Epidermal melanocyte (primary cell): ENCODE measurements around the gene PARS2.
"Not testable (repeated sequence)": the region's sequence is repeated elsewhere in the genome, so short reads cannot be mapped to it uniquely, and the experiment has no call there.

Experiments
- DNase-seq: peaks from one replicate; pipeline ENCODE4 v3.0.0; 2011; ENCODE audit warnings: low spot score; ENCODE audit not compliant: insufficient read length

PARS2 gene

GRCh38 chr1:54775828-54776721 is 11.8 kb upstream of the PARS2 start:
- DNase-seq: not testable (repeated sequence)

DNA sequence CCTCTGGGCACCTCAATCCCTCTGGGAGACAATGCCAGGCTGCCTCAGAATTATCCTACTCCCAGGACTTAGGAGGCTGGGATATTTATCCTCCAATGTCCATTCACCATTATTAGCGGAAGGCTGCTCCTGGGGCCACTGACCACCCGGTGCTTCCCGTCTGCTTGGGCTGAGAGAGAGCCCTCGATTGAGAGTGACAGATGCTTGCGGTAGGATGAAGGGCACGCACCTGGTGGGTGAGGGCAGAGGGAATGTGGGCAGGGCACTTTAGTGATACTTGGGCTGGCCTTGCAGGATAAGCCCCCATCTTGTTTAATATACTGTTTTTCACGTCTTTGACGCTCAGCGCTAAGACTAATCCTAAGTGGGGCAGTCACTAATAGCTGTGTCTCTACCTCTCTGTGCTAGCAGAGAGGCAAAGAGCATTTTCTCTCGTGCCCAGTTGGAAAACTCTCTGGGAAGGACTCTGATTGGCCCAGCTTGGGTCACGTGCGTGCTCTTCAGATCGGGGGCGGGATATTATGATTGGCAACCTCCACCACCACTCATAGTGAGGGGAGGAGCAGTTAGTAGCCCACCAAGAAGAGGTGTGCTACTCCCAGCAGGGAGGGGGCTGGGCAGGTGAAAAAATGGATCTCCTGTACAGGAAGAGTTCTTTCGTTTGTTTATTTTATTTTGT is 10.6 kb upstream of the PARS2 start:
- DNase-seq: no peak

GRCh38 chr1:54772951-54773350 is 8.6 kb upstream of the PARS2 start:
- no peak for DNase-seq

DNA sequence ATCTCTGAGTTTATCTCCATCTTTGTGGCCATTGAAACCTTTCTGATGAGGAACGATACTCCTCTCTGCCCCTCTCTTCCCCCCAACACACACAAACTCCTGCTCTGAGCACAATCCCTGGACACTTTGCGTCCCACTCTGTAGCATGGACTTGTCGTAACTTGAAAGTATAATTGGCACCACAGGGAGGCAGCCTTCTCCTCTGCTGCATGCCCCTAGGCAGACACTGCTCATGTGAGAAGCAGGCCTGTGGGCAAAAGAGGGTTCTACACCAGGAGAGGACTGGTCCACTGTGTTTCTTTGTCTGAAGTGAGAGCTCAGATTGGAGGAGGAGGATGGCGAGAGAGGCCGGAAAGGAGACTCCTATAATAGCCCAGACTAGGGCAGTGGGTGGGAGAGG is 3.8 kb upstream of the PARS2 start:
- DNase-seq: no peak

GRCh38 chr1:54767526-54767925 is 3.2 kb upstream of the PARS2 start:
- DNase-seq: no peak

- DNase-seq: no peak
These were observed 2.4 kb upstream of the PARS2 start for GRCh38 chr1:54766726-54767125.

DNA sequence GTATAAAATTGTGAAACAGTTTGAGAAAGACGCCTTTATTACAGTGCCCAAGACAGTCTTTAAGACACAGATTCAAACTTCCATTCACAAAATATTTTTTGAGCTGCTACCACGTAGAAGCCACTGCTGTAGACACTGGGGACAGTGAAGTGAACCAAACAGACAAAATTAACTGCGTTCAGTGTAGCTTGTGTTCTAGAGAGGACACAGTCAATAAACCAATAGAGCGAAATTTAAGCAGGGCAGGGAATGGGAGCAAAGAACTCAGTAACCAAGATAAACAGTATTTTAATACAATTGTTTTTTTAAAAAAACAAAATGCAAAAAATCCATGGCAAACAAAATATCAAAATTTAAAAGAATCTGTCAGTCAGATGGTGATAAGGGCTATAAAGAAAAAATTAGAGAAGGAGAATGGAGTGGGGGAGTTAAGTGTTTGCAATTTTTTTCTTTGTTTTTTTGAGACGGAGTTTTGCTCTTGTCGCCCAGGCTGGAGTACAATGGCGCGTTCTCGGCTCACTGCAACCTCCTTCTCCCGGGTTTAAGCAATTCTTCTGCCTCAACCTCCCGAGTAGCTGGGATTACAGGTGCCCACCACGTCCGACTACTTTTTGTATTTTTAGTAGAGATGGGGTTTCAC is 719 bp upstream of the PARS2 start:
- DNase-seq: no peak

GRCh38 chr1:54763816-54764132 is 549 bp downstream of the PARS2 start:
- DNase-seq: no peak

- no peak for DNase-seq
These were observed 5.5 kb downstream of the PARS2 start for GRCh38 chr1:54758678-54759348.

- no peak for DNase-seq
These were observed 6.5 kb downstream of the PARS2 start for GRCh38 chr1:54757833-54758232.

- DNase-seq: no peak
These were observed 9.6 kb downstream of the PARS2 start for GRCh38 chr1:54754486-54755285.

DNA sequence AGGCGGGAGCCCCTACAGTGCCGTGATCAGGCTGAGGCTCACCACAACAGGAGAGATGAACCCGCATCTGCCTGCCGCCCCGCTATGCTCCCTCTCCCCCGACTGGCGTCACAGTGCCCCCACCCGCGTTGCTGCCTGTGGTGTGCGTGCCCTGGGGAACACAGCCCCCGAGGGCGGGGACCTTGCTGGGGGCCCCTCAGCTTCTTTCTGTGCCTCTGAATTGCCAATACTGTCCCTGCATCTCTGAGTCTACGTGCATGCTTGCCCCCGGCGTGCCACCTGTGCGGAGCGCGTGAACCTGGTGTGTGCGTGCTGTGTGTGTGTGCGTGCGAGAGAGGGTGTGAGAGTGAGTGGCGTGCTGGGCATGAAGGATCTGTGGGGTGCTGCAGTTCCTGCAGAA is 10.3 kb downstream of the PARS2 start:
- no peak for DNase-seq

DNA sequence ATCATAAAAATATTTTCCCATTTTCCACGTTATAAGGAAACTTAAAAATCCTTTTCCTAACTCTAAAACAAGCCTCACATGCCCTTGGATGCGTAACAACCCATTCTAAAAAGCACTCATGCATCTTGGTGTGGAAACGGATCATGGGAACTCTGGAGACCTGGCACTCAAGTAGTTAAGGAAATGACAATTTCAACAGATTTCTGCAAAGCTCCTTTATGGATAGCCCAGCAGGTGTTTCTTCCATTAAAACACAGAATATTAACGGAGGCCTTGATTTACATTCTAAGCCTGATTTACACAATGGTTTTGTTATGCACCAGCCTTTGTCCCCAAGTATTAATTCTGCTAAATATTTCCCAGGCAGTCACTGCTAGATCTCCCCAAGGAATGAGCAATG is 12.9 kb downstream of the PARS2 start:
- no peak for DNase-seq

DNA sequence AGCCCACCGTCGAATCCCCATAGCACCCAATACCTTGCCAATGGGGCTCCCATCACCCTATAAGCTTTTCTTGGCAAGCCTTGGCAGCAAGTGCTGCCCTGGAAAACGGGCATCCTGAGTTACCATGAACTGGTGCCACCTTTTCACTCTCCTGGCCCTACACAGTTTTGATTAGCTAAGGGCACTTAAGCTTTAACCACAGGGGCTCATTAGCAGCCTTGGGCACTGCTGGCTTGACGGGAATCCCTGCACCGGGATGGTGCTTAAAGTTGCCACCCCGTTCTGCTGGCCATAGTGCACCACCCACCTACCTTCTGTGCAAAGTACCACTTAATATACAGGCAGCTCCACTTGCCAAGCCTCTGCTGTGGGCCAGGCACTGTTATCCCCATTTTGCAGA is 13.7 kb downstream of the PARS2 start:
- DNase-seq: no peak

GRCh38 chr1:54748094-54748835 is 16.1 kb downstream of the PARS2 start:
- no peak for DNase-seq

DNA sequence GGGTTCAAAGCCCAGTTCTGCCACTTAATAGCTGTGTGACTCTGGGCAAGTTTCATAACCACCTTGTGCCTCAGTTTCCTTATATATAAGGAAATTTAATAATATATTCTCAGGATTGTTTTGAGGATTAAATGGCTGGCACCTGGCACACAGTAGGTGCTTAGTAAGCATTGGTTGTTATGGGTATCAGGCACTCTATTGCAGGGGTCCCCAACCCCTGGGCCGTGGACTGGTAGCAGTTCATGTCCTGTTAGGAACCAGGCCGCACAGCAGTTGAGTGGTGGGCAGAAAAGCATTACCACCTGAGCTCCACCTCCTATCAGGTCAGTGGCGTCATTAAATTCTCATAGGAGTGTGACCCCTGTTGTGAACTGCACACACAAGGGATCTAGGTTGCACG is 18.5 kb downstream of the PARS2 start:
- no peak for DNase-seq

DNA sequence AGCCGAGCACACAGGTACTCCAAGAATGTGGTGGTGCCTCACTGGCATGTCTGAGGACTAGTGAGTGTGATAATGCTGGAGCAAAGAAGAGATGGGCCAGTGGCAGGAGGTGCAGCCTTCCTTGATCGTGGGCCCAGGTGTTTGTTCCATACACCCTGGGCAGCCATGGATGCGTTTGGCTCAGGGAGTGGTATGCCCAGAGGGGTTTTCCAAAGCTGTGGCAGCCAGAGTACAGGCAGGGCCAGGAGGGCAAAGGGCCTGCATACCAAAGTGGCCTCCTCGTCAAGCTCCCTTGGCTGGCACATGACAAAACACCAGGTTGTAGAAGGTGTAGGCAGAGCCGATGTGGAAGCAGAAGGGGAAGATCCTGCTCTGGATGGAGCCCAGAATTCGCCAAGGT is 19.0 kb downstream of the PARS2 start:
- DNase-seq: no peak

DNA sequence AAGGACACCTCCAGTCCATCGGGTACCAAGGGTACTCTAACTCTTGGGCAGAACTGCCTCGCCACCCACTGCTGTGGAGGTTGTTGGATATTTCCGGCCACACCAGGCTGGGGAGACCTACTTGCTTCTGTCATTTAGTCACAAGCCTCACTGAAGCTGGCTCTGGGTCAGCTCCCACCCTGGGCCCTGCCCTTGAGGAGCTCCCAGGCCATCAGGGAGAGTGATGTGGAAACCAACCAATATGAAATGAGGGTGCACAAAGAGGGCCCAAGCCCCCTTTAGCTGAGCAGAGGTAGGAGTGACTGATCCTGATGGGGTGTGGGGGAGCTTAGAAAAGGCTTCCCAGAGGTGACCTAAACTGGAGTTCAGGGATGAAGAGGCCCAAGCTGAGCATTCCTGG is 19.6 kb downstream of the PARS2 start:
- DNase-seq: no peak

- DNase-seq: no peak
These were observed 20.7 kb downstream of the PARS2 start for GRCh38 chr1:54743416-54744226.

- no peak for DNase-seq
These were observed 22.0 kb downstream of the PARS2 start for GRCh38 chr1:54742282-54742681.
